ENCODE results near the gene FREY1. TPM values are rescaled to one million over a fixed set of nuclear protein-coding genes. Genes with fewer than 3 reads are reported as not detected.
A peak's percentile ranks its signal among the peaks of the same experiment; 100 is the strongest.

Gene FREY1
- total and polyA plus RNA-seq, 9 of the 15 experiments (the other 6 are each of a cell fraction or from before 2014, with no cell fraction given), result 0.25 to 1.5 (median 1.1) TPM; not detected in 5

- peak; percentile 29 for TF ChIP-seq MEIS2 (IDR thresholded peaks at IDR 0.05; ENCODE audit: partially characterized antibody)
- no peak for TF ChIP-seq FUS (optimal IDR thresholded peaks at IDR 0.05; ENCODE audit: low read depth, low read length)
- TF ChIP-seq ZNF57 (CRISPR knock-in tag; IDR thresholded peaks at IDR 0.05), result no peak
- no peak for TF ChIP-seq CHD7 (IDR thresholded peaks at IDR 0.05; ENCODE audit: low read depth, low read length)
- peak in 1 of 2 experiments; percentile 41; a peak in 1 of 4 replicates for TF ChIP-seq SRF (CRISPR knock-in tag; IDR thresholded peaks at IDR 0.05)
- no peak for TF ChIP-seq ELF2 (CRISPR knock-in tag; IDR thresholded peaks at IDR 0.05)
- TF ChIP-seq CBFA2T2 (conservative IDR thresholded peaks at IDR 0.05), result no peak
- TF ChIP-seq IFI16 (CRISPR knock-in tag; IDR thresholded peaks at IDR 0.05), result no peak
- TF ChIP-seq ZNF224 (CRISPR knock-in tag; IDR thresholded peaks at IDR 0.05), result no peak
- peak; percentile 55 for TF ChIP-seq ARID1B (IDR thresholded peaks at IDR 0.05)
- TF ChIP-seq NCOR1 (IDR thresholded peaks at IDR 0.05), result no peak
- TF ChIP-seq RERE (CRISPR knock-in tag; IDR thresholded peaks at IDR 0.05; ENCODE audit: borderline replicate concordance), result no peak
Measured at GRCh38 chr11:45945397-45945999, 38.4 kb upstream of the FREY1 start (continued).

Measured in K562 (cell line).